ENCODE data around the gene HOXC9.

The HOXC9 gene

DNA sequence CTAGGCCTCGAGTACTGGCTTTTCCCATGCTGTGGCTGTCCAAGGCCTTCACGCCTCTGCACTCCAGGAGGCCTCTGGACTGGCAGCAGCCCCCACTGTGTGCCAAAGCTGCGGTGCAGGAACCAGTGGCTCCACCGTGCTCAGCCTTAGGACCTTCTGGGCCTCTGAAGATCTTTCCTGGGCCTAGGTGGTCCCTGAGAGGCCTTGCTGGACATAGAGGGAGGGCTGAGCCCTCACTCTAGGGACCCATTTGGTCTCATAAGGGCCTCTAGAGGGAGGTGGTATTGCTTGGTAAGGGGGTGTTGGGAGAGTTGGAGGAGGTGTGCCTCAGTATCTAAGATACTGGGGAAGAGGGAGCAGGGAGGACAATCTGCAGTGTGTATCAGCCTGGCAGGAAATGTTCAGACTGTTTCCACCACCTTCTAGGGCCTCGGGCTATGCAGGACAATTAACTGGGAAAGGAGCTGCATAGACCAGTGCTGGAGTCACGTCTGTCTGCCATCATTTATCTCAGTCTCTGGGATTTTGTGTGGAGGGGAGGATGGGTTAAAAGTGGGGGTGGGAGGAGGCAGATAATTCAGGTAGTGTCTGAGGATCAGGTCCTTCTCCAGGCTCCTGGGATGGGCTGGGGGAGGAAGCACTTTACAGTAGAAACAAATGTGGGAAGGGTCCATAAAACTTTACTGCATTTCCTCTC is 35.8 kb downstream of the HOXC9 start:
- DNase-seq (ENCODE audit: extremely low read depth, low read depth): no peak
- TF ChIP-seq, protein P1, sequence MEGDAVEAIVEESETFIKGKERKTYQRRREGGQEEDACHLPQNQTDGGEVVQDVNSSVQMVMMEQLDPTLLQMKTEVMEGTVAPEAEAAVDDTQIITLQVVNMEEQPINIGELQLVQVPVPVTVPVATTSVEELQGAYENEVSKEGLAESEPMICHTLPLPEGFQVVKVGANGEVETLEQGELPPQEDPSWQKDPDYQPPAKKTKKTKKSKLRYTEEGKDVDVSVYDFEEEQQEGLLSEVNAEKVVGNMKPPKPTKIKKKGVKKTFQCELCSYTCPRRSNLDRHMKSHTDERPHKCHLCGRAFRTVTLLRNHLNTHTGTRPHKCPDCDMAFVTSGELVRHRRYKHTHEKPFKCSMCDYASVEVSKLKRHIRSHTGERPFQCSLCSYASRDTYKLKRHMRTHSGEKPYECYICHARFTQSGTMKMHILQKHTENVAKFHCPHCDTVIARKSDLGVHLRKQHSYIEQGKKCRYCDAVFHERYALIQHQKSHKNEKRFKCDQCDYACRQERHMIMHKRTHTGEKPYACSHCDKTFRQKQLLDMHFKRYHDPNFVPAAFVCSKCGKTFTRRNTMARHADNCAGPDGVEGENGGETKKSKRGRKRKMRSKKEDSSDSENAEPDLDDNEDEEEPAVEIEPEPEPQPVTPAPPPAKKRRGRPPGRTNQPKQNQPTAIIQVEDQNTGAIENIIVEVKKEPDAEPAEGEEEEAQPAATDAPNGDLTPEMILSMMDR (IDR thresholded peaks at IDR 0.05; ENCODE audit: low read depth, low read length): no peak

DNA sequence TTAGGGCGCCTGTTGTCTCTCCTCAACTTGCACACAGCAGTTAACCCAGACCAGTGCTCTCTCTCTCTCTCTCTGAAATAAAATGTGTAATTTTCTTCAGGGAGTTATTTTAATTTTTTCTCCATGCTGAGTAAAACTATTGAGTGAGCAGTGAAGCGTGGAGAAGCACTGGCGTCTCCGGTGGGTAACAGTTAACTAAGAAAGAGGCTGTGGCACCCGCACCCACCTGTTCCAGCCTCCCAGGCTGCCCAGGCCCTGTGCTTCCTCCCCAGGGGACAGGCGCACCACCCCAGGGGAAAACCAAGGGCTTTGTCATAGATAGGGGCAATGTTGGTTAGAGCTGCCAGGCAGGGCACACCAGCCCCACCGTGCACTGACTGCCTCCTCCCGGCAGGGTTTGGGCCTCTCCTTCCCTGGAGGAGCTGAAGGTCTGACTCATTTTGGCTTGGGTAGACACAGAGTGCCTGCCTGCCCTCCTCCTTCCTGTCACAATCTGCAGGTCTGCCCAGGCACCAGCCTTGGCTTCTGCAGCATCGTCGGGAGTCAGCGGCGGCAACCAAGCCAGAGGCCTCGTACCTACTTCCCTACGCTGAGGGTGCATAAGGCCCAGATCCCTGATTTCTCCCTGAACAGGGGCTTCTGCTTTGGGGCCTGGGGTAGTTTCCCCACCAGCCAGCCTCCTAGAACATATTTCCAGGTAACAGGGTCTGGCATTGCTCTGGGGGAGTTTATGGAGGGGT is 36.8 kb downstream of the HOXC9 start:
- TF ChIP-seq, protein P1 (IDR thresholded peaks at IDR 0.05; ENCODE audit: low read depth, low read length): no peak
- DNase-seq (ENCODE audit: extremely low read depth, low read depth): no peak

DNA sequence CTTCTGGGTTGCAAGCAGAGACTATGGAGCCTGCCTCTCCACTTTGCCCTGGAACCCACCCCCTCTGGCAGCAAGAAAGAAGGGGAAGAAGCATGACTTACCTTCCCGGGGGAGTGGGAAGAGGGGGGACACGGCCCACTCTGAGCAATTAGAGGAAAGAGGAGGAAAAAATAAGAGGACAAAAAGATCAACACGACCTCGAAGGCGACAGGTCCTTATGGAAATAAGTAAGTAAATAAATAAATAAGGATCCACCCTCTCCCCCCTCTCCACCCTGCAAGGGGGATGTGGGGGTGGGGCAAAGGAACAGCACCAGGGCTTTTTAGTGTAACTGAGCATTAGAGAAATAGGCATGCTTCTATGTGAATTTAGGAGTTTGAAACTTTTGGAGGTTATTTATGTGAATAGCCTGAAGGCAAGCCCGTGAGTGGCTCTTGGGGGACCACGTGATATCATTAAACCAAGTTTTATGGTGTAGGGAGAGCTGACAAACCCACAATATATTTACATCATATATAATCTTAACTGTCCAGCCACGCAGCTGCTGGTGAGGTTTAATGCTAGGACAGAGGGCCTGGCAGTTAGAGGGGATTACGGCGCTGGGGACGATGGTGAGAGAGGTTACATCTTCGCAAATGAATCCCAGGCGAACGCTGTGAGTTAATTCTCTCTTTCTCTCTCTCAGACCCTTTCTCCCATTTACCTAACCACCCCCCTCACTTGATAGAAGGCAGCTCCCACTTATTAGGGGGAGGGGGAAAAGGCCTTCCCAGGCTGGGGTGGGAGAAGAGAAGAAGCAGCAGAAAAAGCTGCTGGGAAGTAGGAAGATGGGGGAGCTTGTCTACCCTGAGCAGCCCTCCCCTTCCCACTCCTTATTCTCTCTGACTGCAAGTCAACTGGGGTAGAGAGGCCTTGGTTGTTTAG is 37.7 kb downstream of the HOXC9 start:
- no peak for DNase-seq (ENCODE audit: extremely low read depth, low read depth)
- TF ChIP-seq, protein P1 (IDR thresholded peaks at IDR 0.05; ENCODE audit: low read depth, low read length): no peak

- TF ChIP-seq, protein P1 (IDR thresholded peaks at IDR 0.05; ENCODE audit: low read depth, low read length): no peak
- no peak for DNase-seq (ENCODE audit: extremely low read depth, low read depth)
These were observed 38.4 kb downstream of the HOXC9 start for GRCh38 chr12:54038284-54038870.

- TF ChIP-seq, protein P1 (IDR thresholded peaks at IDR 0.05; ENCODE audit: low read depth, low read length): no peak
- no peak for DNase-seq (ENCODE audit: extremely low read depth, low read depth)
These were observed 39.0 kb downstream of the HOXC9 start for GRCh38 chr12:54038871-54039414.

- no peak for DNase-seq (ENCODE audit: extremely low read depth, low read depth)
- TF ChIP-seq, protein P1 (IDR thresholded peaks at IDR 0.05; ENCODE audit: low read depth, low read length): no peak
These were observed 39.6 kb downstream of the HOXC9 start for GRCh38 chr12:54039417-54040147.
